ENCODE measurements around the gene TMEM59.
"Not testable (repeated sequence)": the region's sequence is repeated elsewhere in the genome, so short reads cannot be mapped to it uniquely, and the experiment has no call there.

Gene TMEM59

GRCh38 chr1:54052934-54053744 is at the start of gene TMEM59, which contains the start of gene TCEANC2:
TSS of gene TMEM59 (minus strand) at chr1:54053204. CDS start at chr1:54053188, 16 bp downstream.
TSS of gene TCEANC2 (plus strand) at chr1:54053608. CDS start at chr1:54054423, 815 bp downstream.
- peak; percentile 97 for DNase-seq

GRCh38 chr1:54100500-54100899 is 47.5 kb upstream of the TMEM59 start:
- DNase-seq, result no peak

- no peak for DNase-seq
These were observed 46.1 kb upstream of the TMEM59 start for GRCh38 chr1:54099061-54099610.

- no peak for DNase-seq
These were observed 43.9 kb upstream of the TMEM59 start for GRCh38 chr1:54096877-54097240.

- no peak for DNase-seq
These were observed 43.3 kb upstream of the TMEM59 start for GRCh38 chr1:54096227-54096876.

GRCh38 chr1:54095546-54096226 is 42.7 kb upstream of the TMEM59 start:
- DNase-seq, result no peak

GRCh38 chr1:54094730-54095105 is 41.7 kb upstream of the TMEM59 start:
- DNase-seq, result not testable (repeated sequence)

GRCh38 chr1:54094001-54094729 is 41.2 kb upstream of the TMEM59 start:
- no peak for DNase-seq

- no peak for DNase-seq
These were observed 38.7 kb upstream of the TMEM59 start for GRCh38 chr1:54091666-54092065.

- DNase-seq, result no peak
These were observed 35.4 kb upstream of the TMEM59 start for GRCh38 chr1:54088385-54088784.

- no peak for DNase-seq
These were observed 33.8 kb upstream of the TMEM59 start for GRCh38 chr1:54086754-54087153.

GRCh38 chr1:54084794-54085193 is 31.8 kb upstream of the TMEM59 start:
- no peak for DNase-seq

- peak; percentile 25 for DNase-seq
These were observed 28.6 kb upstream of the TMEM59 start for GRCh38 chr1:54081306-54082270.

GRCh38 chr1:54080598-54081049 is 27.6 kb upstream of the TMEM59 start:
- DNase-seq, result no peak

GRCh38 chr1:54077359-54077758 is 24.4 kb upstream of the TMEM59 start:
- DNase-seq, result no peak

- DNase-seq, result peak; percentile 24
These were observed 17.3 kb upstream of the TMEM59 start for GRCh38 chr1:54070171-54070837.

- DNase-seq, result no peak
These were observed 16.8 kb upstream of the TMEM59 start for GRCh38 chr1:54069791-54070170.

- no peak for DNase-seq
These were observed 11.3 kb upstream of the TMEM59 start for GRCh38 chr1:54064299-54064698.

GRCh38 chr1:54054438-54054749 is 1.4 kb upstream of the TMEM59 start:
- DNase-seq, result no peak

GRCh38 chr1:54053745-54054437 is 887 bp upstream of the TMEM59 start:
- no peak for DNase-seq
